ENCODE results near the gene GRIK5. TPM values are rescaled to one million over a fixed set of nuclear protein-coding genes. Genes with fewer than 3 reads are reported as not detected.
"Not testable (repeated sequence)": the region's sequence is repeated elsewhere in the genome, so short reads cannot be mapped to it uniquely, and the experiment has no call there.

The GRIK5 gene
- total RNA-seq, 1 experiment from 2014 or later, result not detected

GRCh38 chr19:42017040-42017439 is 53.0 kb downstream of the GRIK5 start:
- DNase-seq (ENCODE audit: low read depth), result no peak

DNA sequence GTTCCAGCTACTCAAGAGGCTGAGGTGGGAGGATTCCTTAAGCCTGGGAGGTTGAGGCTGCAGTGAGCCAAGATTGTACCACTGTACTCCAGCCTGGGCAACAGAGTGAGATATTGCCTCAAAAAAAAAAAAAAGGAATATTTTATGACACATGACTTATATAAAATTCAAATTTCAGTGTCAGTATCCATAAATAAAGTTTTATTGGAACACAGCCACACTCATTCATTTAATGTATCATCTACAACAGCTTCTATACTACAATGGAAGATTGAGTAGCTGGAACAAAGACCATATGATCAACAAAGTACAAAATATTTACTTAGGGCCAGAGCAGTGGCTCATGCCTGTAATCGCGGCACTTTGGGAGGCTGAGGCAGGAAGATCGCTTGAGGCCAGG is 57.3 kb downstream of the GRIK5 start:
- DNase-seq (ENCODE audit: low read depth), result not testable (repeated sequence)

DNA sequence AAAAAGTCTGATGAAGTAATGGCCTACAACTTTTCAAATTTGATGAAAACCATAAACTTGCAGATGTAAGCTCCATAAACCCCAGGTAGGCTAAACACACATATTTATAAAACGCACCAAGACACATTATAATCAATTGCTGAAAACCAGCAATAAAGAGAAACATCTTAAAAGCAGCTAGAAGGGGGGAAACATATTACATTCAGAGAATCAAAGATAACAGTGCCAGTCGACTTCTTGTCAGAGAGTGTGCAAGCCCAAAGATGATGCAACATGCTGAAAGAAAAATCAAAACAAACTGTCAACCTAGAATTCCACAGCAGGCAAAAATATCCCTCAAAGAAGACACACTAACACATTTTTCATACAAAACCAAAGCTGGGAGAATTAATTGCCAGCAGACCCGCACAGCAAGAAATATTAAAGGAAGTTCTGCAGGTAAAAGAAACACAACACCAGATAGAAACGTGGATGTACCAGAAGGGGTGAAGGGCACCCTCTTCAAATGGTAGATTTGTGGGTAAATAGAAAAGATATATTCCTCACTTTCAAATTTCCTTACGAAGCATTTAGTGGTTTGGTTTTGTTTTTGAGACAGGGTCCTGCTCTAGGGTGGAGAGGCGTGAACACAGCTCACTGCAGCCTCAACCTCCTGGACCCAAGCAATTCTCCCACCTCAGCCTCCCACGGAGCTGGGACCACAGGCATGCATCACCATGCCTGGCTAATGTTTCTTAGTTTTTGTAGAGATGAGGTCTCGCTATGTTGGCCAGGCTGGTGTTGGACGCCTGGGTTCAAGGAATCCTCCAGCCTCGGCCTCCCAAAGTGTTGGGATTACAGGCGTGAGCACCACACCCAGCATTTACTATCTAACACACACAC is 59.5 kb downstream of the GRIK5 start:
- no peak for DNase-seq (ENCODE audit: low read depth)

DNA sequence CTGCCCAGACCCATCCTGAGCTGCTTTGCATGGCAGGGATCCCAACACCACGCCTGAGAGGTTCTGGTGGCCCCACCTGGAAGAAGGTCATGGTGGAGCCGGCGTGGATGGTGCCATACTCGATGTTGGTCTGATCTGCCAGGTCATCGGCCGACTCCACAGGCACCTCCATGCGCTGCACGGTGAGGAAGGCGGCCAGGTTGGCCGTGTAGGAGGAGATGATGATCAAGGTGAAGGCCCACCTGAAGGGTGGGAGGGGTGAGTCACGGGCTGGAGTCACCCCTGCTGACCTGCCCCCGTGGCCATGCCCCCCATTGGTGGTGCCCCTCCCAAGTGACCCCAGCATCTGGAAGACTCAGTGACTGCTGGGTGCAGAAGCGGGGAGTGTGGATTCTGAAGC is 63.4 kb downstream of the GRIK5 start:
- DNase-seq (ENCODE audit: low read depth), result no peak

GRCh38 chr19:42005504-42005903 is 64.5 kb downstream of the GRIK5 start:
- DNase-seq (ENCODE audit: low read depth), result no peak

- DNase-seq (ENCODE audit: low read depth), result no peak
These were observed 66.3 kb downstream of the GRIK5 start for GRCh38 chr19:42003506-42004294.

DNA sequence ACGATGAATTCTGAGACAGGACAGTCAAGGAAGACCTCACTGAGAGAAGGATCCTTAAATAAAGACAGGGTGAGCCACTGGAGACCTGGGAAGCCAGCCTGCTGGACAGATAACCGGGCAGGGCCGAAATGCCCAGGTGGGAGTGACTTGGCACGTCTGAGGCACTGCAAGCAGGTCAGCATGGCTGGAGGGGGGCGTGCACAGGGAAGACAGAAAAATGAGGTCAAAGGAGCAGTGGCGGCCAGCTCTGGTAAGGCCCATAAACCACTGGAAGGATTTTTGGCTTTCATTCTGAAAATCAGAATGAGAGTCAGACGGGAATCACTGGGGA is 70.2 kb downstream of the GRIK5 start:
- no peak for DNase-seq (ENCODE audit: low read depth)

GRCh38 chr19:41999071-41999877 is 70.7 kb downstream of the GRIK5 start:
- DNase-seq (ENCODE audit: low read depth), result no peak

DNA sequence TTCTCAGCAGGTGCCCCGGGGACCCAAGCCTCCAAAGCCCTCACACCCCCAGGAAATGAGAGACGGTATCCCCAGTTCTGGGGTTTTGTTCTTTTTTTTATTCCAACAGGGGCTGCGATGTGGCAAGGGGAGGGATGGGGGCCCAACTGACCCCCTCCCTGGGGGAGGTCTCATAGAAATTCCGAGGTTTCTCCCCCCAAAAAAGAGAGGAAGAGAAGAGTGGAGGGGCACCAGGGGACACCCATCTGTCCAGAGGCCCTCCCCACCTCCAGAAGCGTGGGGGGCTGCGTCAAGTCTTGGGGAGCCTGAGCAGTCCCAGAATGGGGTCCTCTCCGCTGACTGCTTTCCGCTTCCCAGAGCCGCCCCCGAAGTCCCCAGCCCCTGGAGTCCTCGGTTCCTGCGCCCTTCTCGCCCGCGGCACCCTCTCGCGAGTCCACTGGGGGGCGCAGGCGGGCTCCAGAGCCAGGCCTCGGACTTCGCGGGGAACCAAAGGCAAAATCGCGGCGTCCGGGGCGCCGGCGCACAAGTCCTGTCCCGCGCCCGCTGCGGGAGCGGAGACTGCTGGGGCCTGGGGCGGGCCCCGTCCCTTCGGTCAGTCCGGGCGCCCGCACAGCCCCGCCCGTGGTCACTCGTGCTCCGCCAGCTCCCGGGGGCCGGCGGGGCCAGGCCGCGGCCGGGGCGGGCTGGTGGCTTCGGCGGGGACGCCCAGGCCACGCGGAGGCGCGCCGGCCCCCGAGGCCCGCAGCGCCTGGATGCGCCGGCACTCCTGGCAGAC is 71.6 kb downstream of the GRIK5 start:
- DNase-seq (ENCODE audit: low read depth), result no peak

DNA sequence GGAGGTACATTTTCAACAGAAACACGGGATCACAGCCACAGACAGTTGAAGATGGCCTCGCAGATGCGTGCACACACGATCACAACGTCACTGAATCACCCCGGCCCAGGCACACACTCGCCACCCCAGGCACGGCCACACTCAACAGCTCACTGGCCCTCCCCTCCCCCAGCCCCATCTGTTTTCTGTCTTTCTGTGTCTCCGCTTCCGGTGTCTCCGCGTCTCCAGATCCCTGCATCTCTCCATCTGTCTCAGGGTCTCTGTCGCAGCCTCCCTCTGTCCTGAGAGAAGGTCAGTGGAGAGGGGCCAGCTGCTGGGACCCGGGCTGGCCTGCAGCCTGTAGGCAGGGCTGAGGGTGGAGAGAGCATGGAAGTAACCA is 72.2 kb downstream of the GRIK5 start:
- DNase-seq (ENCODE audit: low read depth), result no peak

DNA sequence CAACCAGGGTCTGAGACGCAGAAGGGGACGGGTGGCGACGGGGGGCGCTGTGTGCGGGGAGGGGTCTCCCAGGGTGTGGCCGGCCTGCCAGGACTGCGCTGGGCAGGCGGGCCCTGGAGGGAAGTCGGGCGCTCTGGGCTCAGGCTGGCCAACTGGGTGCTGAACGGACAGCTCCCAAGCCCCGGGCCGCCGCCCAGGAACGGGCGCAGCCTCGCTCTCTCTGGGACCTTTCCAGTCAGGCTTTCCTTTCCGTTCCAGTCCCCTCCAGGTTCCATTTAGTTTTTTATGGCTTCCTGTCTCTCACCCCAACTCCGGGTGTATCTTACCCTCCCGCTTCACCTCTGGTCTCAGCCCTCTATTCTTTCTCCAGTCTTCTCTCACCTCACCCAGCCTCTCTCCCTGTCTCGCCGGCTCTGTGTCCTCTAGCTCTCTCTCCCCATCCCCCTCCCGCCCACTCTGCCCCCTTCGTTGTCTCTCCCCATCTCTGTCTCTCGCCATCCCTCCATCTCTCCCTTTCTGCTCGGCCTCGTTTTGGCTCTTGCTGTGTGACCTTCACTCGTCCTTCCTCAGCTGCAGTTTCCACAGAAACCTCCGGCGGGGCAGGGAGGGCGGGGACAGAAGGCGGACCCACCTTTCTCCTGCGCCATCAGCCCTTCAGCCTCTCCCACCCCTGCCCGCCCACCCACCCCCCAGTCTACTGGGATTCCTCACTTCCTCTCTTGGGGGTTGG is 72.7 kb downstream of the GRIK5 start:
- peak; percentile 36 for DNase-seq (ENCODE audit: low read depth)

- no peak for DNase-seq (ENCODE audit: low read depth)
These were observed 73.8 kb downstream of the GRIK5 start for GRCh38 chr19:41995959-41996797.

- no peak for DNase-seq (ENCODE audit: low read depth)
These were observed 74.7 kb downstream of the GRIK5 start for GRCh38 chr19:41994994-41995958.

GRCh38 chr19:41994521-41994971 is 75.5 kb downstream of the GRIK5 start:
- DNase-seq (ENCODE audit: low read depth), result no peak

DNA sequence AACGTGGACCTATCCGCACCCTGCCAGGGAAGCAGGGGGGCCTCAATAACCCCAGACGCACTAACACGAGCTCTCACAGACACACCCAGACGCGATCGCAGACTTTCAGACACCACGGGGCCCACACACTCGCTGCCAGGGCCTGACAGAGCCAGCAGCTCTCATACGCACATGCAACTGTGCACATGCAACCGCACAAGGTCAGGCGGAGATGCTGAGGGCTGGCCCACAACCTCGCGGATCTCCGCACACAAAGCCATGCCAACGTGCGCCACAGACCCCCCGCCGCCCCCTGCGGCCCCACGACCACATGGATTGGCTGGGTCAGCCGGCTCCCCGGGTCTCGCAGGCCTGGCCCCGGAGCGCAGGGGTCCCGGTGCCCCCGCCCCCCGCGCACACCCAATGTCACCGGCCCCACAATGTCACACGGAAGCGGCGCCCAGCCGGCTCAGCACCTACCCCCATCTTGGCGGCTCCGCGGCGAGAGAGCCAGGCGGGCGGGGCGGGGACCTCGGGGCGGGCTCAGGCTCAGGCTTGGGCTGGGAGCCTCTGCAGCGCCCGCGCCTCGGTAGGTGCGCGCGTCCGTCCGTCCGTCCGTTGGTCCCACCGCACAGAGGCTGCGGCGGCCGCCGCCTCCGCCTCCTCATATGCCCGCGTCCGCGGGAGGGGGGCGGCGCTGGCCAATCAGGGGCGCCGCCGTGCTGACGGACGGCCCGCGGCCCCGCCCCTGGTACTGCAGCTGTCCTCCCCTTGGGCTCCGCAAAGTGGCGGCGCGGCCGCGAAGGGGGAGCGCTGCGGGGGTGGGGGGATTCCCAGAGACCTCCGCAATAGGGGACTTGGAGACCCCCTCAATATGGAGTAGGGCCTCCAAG is 76.2 kb downstream of the GRIK5 start, which contains the start of gene ATP1A3:
TSS of gene ATP1A3 (minus strand) at position 619 of the 872 bp plus-strand sequence. CDS start at position 465, 154 bp downstream.
- DNase-seq (ENCODE audit: low read depth), result peak; percentile 56

- not testable (repeated sequence) for DNase-seq (ENCODE audit: low read depth)
These were observed 78.0 kb downstream of the GRIK5 start for GRCh38 chr19:41991925-41992569.

GRCh38 chr19:41991025-41991424 is 79.0 kb downstream of the GRIK5 start:
- DNase-seq (ENCODE audit: low read depth), result no peak

Data from RPMI7951 (cell line).